ENCODE measurements around the gene TM7SF2. TPM values are rescaled to one million over a fixed set of nuclear protein-coding genes. Genes with fewer than 3 reads are reported as not detected.

Gene TM7SF2
- total RNA-seq, 1 experiment from 2014 or later: 74.8 TPM

GRCh38 chr11:65087827-65088226 is 23.8 kb upstream of the TM7SF2 start:
- Histone ChIP-seq H2BK12ac (ENCODE audit: insufficient read length, low read depth, low read length) (no peak overlapping the region), H2BK20ac (ENCODE audit: low read depth, low read length, poor library complexity, severe bottlenecking) (no peak overlapping the region), H3K27ac (ENCODE audit: insufficient read length, low read depth, low read length) (no peak overlapping the region), H3K4me2 (ENCODE audit: insufficient read depth, insufficient read length, low read length) (no peak overlapping the region), H3K4me1 (ENCODE audit: insufficient read depth, low read length) (no peaks in the 10 kb centered on the region), H3K23me2 (ENCODE audit: insufficient read length, low read depth, low read length, poor library complexity, severe bottlenecking) (peaks cover 12% of the 10 kb centered on the region), H3K27me3 (ENCODE audit: insufficient read depth, low read length) (no peaks in the 10 kb centered on the region), H3K23ac (ENCODE audit: insufficient read length, low read depth, low read length) (no peak overlapping the region), H3T11ph (ENCODE audit: low read length) (no peak overlapping the region), H2AFZ (ENCODE audit: low read length) (no peak overlapping the region), H2AK5ac (ENCODE audit: insufficient read length, low read length) (no peak overlapping the region), H2BK15ac (ENCODE audit: low read depth, low read length) (no peak overlapping the region), H3K4ac (ENCODE audit: low read depth, low read length) (no peak overlapping the region), H4K91ac (ENCODE audit: insufficient read length, low read depth, low read length) (no peak overlapping the region), H3K56ac (ENCODE audit: insufficient read length, low read depth, low read length) (no peak overlapping the region), H4K8ac (replicated peaks; ENCODE audit: insufficient read length, low read depth, low read length) (no peak overlapping the region), H3K18ac (ENCODE audit: insufficient read length, low read depth, low read length) (no peak overlapping the region), H4K20me1 (ENCODE audit: control insufficient read depth, insufficient read depth, insufficient read length) (peaks cover 3% of the 10 kb centered on the region), H2BK120ac (ENCODE audit: low read depth, low read length, poor library complexity, severe bottlenecking) (no peak overlapping the region), H3K79me1 (ENCODE audit: insufficient read depth, low read depth, low read length, poor library complexity, severe bottlenecking) (no peaks in the 10 kb centered on the region), H3K9ac (ENCODE audit: extremely low read depth, insufficient read length, low read length) (no peak overlapping the region), H2BK5ac (ENCODE audit: insufficient read length, low read length) (no peak overlapping the region), H3K9me3 (ENCODE audit: control insufficient read depth, low read depth, low read length) (no peaks in the 10 kb centered on the region), H3K14ac (ENCODE audit: insufficient read depth, low read length) (no peak overlapping the region), H4K5ac (ENCODE audit: insufficient read length, low read depth, low read length) (no peak overlapping the region), H3K79me2 (ENCODE audit: insufficient read depth, low read length) (peaks cover 6% of the 10 kb centered on the region; the same call in 1 of the 2 replicates)
- H3K27me3 Mint-ChIP-seq (ENCODE audit: low read depth): no peaks in the 10 kb centered on the region
- no peak overlapping the region for H3K4me3 Mint-ChIP-seq
- TF ChIP-seq CTCF (conservative IDR thresholded peaks at IDR 0.05): no peak
- WGBS (ENCODE audit: extremely low coverage, insufficient read length, low lambda C conversion rate): no CpG with 5 or more reads among the region's 15 CpGs
- H3K27ac Mint-ChIP-seq: no peak overlapping the region
- peaks cover 7 to 43% (median 39%) of the 10 kb centered on the region in 3 experiments for H3K36me3 Mint-ChIP-seq (ENCODE audit: insufficient read depth in 1 of 3, low read depth in 3 of 3)
- no peaks in the 10 kb centered on the region; a peak in 1 of 5 replicates for H3K9me3 Mint-ChIP-seq
- H3K4me1 Mint-ChIP-seq: peaks cover 12% of the 10 kb centered on the region in 2 experiments
- no peak for DNase-seq
